Tibial nerve (tissue), 4 donors: ENCODE results near the gene PLPPR2. TPM values are rescaled to one million over a fixed set of nuclear protein-coding genes. Genes with fewer than 3 reads are reported as not detected.
"Not testable (repeated sequence)": the region's sequence is repeated elsewhere in the genome, so short reads cannot be mapped to it uniquely, and the experiment has no call there.

Experiments
- DNase-seq, 2 donors: peaks; one replicate each; pipeline ENCODE4 v3.0.0-alpha.2; 2019; ENCODE audit warnings: low spot score in 2 of 2
- H3K27ac ChIP-seq, 4 donors: fragments of 200-600 bp; sonication (generic) in 3 of 4; one replicate each; pipeline ENCODE4 v1.5.1; 2017 to 2019; ENCODE audit warnings: mild to moderate bottlenecking in 1 of 4
- H3K27me3 ChIP-seq, 2 donors: fragments of 200-600 bp; sonication (generic) in 1 of 2; one replicate each; pipeline versions ENCODE4 v1.5.1 to v1.6.0; 2017 to 2019
- H3K36me3 ChIP-seq, 3 donors: fragments of 200-600 bp; sonication (generic); one replicate each; pipeline ENCODE4 v1.5.1; 2018 to 2019
- H3K4me1 ChIP-seq, 4 donors: fragments of 200-600 bp; sonication (generic) in 3 of 4; one replicate each; pipeline ENCODE4 v1.5.1; 2017 to 2019
- H3K4me3 ChIP-seq, 4 donors: fragments of 200-600 bp; sonication (generic) in 3 of 4; one replicate each; pipeline ENCODE4 v1.5.1; 2017 to 2019; ENCODE audit warnings: mild to moderate bottlenecking in 1 of 4, moderate library complexity in 1 of 4
- H3K9me3 ChIP-seq, 4 donors: fragments of 200-600 bp; sonication (generic) in 3 of 4; one replicate each; pipeline ENCODE4 v1.5.1; 2017 to 2019
- CTCF ChIP-seq, 5 experiments: fragments of 200-600 bp in 3 of 5; fragments of 450-650 bp in 2 of 5; sonication (generic) in 3 of 5; IDR thresholded peaks; one replicate each; pipeline ENCODE4 v1.5.1; 2016 to 2019; ENCODE audit warnings: antibody characterized with exemption in 5 of 5, mild to moderate bottlenecking in 3 of 5, moderate library complexity in 2 of 5
- EP300 ChIP-seq, 2 donors: sonication (generic); formaldehyde crosslinking; IDR thresholded peaks; one replicate each; pipeline ENCODE4 v1.6.1; 2017; ENCODE audit warnings: antibody characterized with exemption in 2 of 2, mild to moderate bottlenecking in 1 of 2
- POLR2A ChIP-seq, 2 donors: fragments of 450-650 bp; IDR thresholded peaks; one replicate each; pipeline ENCODE4 v1.6.1; 2017; ENCODE audit warnings: antibody characterized with exemption in 2 of 2, mild to moderate bottlenecking in 2 of 2, moderate library complexity in 2 of 2
- WGBS, 2 donors: methylation state at CpG; one replicate each; pipeline ENCODE4 v1.1.5; 2018; 5-methylcytosine and 5-hydroxymethylcytosine counted together
- total RNA-seq, 4 donors: library from RNA; depleted of rRNA; stranded (reverse); fragments of >200 nt; gene quantifications; one replicate each; pipeline ENCODE4 v1.1.0, GENCODE V29; 2016

Gene PLPPR2
- total RNA-seq, 4 donors from 2014 or later: 20.1 to 82.2 (median 33.8) TPM

- Histone ChIP-seq H3K27me3 (no peaks in the 10 kb centered on the region), H3K36me3 (peaks cover 0 to 6% (median 0%) of the 10 kb centered on the region in 3 donors), H3K27ac (peak overlapping the region; percentile 85 to 96 (median 92)), H3K4me1 (peaks cover 0 to 47% (median 18%) of the 10 kb centered on the region in 4 donors), H3K4me3 (peak overlapping the region; percentile 32 to 75 (median 58)), H3K9me3 (no peaks in the 10 kb centered on the region)
- TF ChIP-seq POLR2A (IDR thresholded peaks at IDR 0.05): peak; percentile 18 to 71
- peak in 1 of 2 donors; percentile 75 for TF ChIP-seq EP300 (IDR thresholded peaks at IDR 0.05)
- TF ChIP-seq CTCF (IDR thresholded peaks at IDR 0.05): no peak
- peak in 1 of 2 donors; percentile 17 for DNase-seq
- WGBS, 2 donors: 5 to 10% methylated on average over 27 of the region's 27 CpGs
These were observed 20.1 kb downstream of the PLPPR2 start for GRCh38 chr19:11375143-11375948.

- Histone ChIP-seq H3K27ac (peak overlapping the region in 2 of 4 donors; percentile 39 to 46), H3K4me1 (peaks cover 0 to 60% (median 32%) of the 10 kb centered on the region in 4 donors), H3K4me3 (no peak overlapping the region), H3K36me3 (peaks cover 0 to 6% (median 0%) of the 10 kb centered on the region in 3 donors), H3K9me3 (no peaks in the 10 kb centered on the region), H3K27me3 (peaks cover 0 to 10% of the 10 kb centered on the region in 2 donors)
- peak in 1 of 2 donors; percentile 43 for DNase-seq
- TF ChIP-seq POLR2A (IDR thresholded peaks at IDR 0.05): no peak
- TF ChIP-seq EP300 (IDR thresholded peaks at IDR 0.05): no peak
- TF ChIP-seq CTCF (IDR thresholded peaks at IDR 0.05): no peak
These were observed 22.0 kb downstream of the PLPPR2 start for GRCh38 chr19:11377237-11377636.

- Histone ChIP-seq H3K4me1 (peaks cover 0 to 66% (median 33%) of the 10 kb centered on the region in 4 donors), H3K27ac (peak overlapping the region in 2 of 4 donors; percentile 39 to 46), H3K36me3 (peaks cover 0 to 6% (median 0%) of the 10 kb centered on the region in 3 donors), H3K27me3 (peaks cover 0 to 15% of the 10 kb centered on the region in 2 donors), H3K9me3 (no peaks in the 10 kb centered on the region), H3K4me3 (no peak overlapping the region)
- no peak for DNase-seq
- TF ChIP-seq EP300 (IDR thresholded peaks at IDR 0.05) (no peak), CTCF (IDR thresholded peaks at IDR 0.05) (no peak), POLR2A (IDR thresholded peaks at IDR 0.05) (no peak)
- 93 to 98% methylated on average over 3 of the region's 3 CpGs for WGBS, 2 donors
These were observed 22.5 kb downstream of the PLPPR2 start for GRCh38 chr19:11377756-11378155.

GRCh38 chr19:11378319-11379189 lies 23.3 kb downstream of the PLPPR2 start:
- peak in 1 of 2 donors; percentile 35 for DNase-seq
- H3K4me1 ChIP-seq: peaks cover 0 to 73% (median 37%) of the 10 kb centered on the region in 4 donors
- H3K9me3 ChIP-seq: no peaks in the 10 kb centered on the region

GRCh38 chr19:11379269-11379845 lies 24.1 kb downstream of the PLPPR2 start:
- not testable (repeated sequence) for H3K4me3 ChIP-seq, H3K9me3 ChIP-seq, H3K36me3 ChIP-seq, H3K27ac ChIP-seq, DNase-seq
- 80 to 81% methylated on average over 14 of the region's 14 CpGs for WGBS, 2 donors
- H3K4me1 ChIP-seq: peaks cover 0 to 73% (median 41%) of the 10 kb centered on the region in 4 donors
- H3K27me3 ChIP-seq: peaks cover 0 to 31% of the 10 kb centered on the region in 2 donors

More at GRCh38 chr19:11378319-11379189, 23.3 kb downstream of the PLPPR2 start:
- no peak for TF ChIP-seq POLR2A (IDR thresholded peaks at IDR 0.05)
- TF ChIP-seq CTCF (IDR thresholded peaks at IDR 0.05): peak; percentile 21 to 55 (median 32)
- Histone ChIP-seq H3K4me3 (no peak overlapping the region), H3K27me3 (peaks cover 0 to 23% of the 10 kb centered on the region in 2 donors), H3K36me3 (peaks cover 0 to 6% (median 0%) of the 10 kb centered on the region in 3 donors), H3K27ac (peak overlapping the region in 2 of 4 donors; percentile 2 to 39)
- WGBS, 2 donors: 32 to 39% methylated on average over 8 of the region's 8 CpGs
